Mucosa of stomach (tissue), 1 donor: ENCODE data around the gene C4orf36.
"Not testable (repeated sequence)": the region's sequence is repeated elsewhere in the genome, so short reads cannot be mapped to it uniquely, and the experiment has no call there.

Source experiments
- H3K27me3 ChIP-seq: one replicate; pipeline ENCODE4 v1.7.0; 2013; ENCODE audit warnings: mild to moderate bottlenecking, low read length; ENCODE audit not compliant: control insufficient read depth, insufficient read depth
- H3K36me3 ChIP-seq: one replicate; pipeline ENCODE4 v1.7.0; 2013; ENCODE audit warnings: low read length; ENCODE audit not compliant: control insufficient read depth, insufficient read depth
- H3K4me1 ChIP-seq: one replicate; pipeline ENCODE4 v1.7.0; 2013; ENCODE audit warnings: mild to moderate bottlenecking, low read length; ENCODE audit not compliant: control insufficient read depth, insufficient read depth
- H3K4me3 ChIP-seq: one replicate; pipeline ENCODE4 v1.7.0; 2013; ENCODE audit warnings: low read length
- H3K9ac ChIP-seq: one replicate; pipeline ENCODE4 v1.7.0; 2013; ENCODE audit warnings: mild to moderate bottlenecking, low read length, moderate library complexity
- H3K9me3 ChIP-seq: one replicate; pipeline ENCODE4 v1.7.0; 2013; ENCODE audit warnings: mild to moderate bottlenecking, low read length, moderate library complexity; ENCODE audit not compliant: control insufficient read depth
- donor health status: Pancreatic carcinoma.

C4orf36 gene

GRCh38 chr4:86876894-86877685, 15.1 kb downstream of the C4orf36 start:
- Histone ChIP-seq H3K4me1 (no peaks in the 10 kb centered on the region), H3K9ac (no peak overlapping the region), H3K4me3 (no peak overlapping the region), H3K36me3 (no peaks in the 10 kb centered on the region), H3K9me3 (no peaks in the 10 kb centered on the region), H3K27me3 (no peaks in the 10 kb centered on the region)

DNA sequence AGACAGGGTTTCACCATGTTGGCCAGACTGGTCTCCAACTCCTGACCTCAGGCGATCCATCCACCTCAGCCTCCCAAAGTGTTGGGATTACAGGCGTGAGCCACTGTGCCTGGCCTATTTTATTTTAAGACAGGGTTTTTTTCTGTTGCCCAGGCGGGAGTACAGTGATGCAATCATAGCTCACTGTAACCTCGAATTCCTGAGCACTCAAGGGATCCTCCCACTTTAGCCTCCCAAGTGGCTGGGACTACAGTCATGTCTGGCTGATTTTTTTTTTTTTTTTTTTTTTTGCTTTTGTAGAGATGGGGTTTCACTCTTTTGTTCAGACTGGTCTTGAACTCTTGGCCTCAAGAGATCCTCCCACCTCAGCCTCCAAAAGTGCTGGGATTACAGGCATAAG, 16.8 kb downstream of the C4orf36 start:
- not testable (repeated sequence) for H3K36me3 ChIP-seq, H3K9ac ChIP-seq, H3K27me3 ChIP-seq, H3K9me3 ChIP-seq, H3K4me3 ChIP-seq, H3K4me1 ChIP-seq

DNA sequence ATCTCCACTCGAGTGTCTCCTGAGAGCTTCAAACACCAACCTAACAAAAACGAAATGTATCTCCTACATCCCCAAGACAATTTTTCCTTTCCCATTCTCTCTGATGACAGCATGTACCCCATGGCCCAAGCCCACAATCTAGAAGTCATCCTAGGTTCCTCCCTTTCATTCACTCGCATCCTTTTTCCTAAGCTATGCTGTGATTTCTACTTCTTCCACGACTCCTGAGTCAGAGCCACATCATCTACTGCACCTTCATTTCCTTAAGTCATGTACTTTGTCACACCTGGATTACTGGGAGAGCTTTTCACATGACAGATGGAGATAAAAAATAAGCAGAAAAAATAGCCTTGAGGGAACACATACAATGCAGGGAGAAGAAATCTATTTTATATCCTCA, 20.1 kb downstream of the C4orf36 start:
- no peaks in the 10 kb centered on the region for H3K36me3 ChIP-seq
- no peak overlapping the region for H3K9ac ChIP-seq
- H3K4me3 ChIP-seq: no peak overlapping the region
- H3K4me1 ChIP-seq: no peaks in the 10 kb centered on the region
- no peaks in the 10 kb centered on the region for H3K9me3 ChIP-seq
- H3K27me3 ChIP-seq: no peaks in the 10 kb centered on the region

DNA sequence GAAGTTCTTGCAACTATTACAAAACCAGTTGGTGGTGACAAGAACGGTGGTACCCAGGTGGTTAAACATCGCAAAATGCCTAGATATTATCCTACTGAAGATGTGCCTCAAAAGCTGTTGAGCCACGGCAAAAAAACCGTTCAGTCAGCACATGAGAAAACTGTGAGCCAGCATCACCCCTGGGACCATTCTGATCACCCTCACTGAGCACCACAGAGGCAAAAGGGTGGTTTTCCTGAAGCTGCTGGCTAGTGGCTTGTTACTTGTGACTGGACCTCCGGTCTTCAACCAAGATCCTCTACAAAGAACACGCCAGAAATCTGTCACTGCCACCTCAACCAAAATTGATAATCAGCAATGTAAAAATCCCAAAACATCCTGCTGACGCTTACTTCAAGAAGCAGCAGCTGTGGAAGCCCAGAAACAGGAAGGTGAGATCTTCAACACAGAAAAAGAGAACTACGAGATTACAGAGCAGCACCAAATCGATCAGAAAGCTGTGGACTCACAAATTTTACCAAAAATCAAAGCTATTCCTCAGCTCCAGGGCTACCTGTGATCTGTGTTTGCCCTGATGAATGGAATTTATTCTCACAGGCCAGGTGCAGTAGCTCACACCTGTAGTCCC, 21.7 kb downstream of the C4orf36 start:
- H3K9ac ChIP-seq: no peak overlapping the region
- no peaks in the 10 kb centered on the region for H3K27me3 ChIP-seq
- H3K36me3 ChIP-seq: no peaks in the 10 kb centered on the region
- H3K4me1 ChIP-seq: no peaks in the 10 kb centered on the region
- no peaks in the 10 kb centered on the region for H3K9me3 ChIP-seq
- H3K4me3 ChIP-seq: no peak overlapping the region

GRCh38 chr4:86857341-86858052, 34.7 kb downstream of the C4orf36 start:
- H3K27me3 ChIP-seq: no peaks in the 10 kb centered on the region
- H3K4me1 ChIP-seq: peaks cover 7% of the 10 kb centered on the region
- no peak overlapping the region for H3K4me3 ChIP-seq
- H3K36me3 ChIP-seq: no peaks in the 10 kb centered on the region
- H3K9ac ChIP-seq: no peak overlapping the region
- no peaks in the 10 kb centered on the region for H3K9me3 ChIP-seq

DNA sequence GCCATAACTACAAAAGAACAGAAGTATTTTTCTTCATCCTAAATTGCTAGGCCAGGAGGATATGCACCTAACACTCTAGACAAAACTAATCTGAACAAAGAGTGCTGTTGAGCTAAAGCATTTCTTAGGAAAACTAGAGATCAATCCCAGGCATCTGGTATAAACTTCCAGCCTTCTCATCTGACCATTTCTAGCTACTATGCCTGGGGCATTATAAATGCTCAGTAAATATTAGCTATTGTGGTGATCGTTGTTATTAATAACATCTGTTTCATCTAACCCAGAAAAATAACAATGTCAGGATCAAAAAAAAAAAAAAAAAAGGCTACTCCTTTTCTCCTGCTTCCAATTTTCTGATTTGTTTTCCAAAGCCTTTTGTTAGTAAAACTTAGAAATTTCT, 35.3 kb downstream of the C4orf36 start:
- no peak overlapping the region for H3K4me3 ChIP-seq
- H3K36me3 ChIP-seq: no peaks in the 10 kb centered on the region
- H3K4me1 ChIP-seq: peaks cover 7% of the 10 kb centered on the region
- H3K9ac ChIP-seq: no peak overlapping the region
- H3K9me3 ChIP-seq: no peaks in the 10 kb centered on the region
- H3K27me3 ChIP-seq: no peaks in the 10 kb centered on the region

DNA sequence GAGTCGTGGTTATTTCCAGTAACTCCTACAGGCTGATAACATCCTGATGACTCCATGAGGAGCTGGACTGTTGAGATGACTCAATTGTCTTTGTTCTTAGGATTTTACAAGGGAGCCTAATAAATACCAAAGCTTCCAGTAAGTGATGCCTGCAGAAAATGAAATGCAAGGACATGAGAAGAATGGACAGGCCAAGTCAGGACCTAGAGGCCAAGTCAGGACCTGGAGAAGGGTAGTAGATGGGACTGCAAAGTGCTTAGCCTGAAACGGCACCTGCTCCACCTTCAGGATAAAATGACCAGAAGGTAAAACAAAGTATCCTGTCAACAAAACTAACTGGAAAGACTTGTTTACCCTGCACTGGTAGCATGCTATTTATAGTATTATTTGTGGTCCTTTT, 36.6 kb downstream of the C4orf36 start:
- H3K9ac ChIP-seq: no peak overlapping the region
- no peaks in the 10 kb centered on the region for H3K36me3 ChIP-seq
- no peaks in the 10 kb centered on the region for H3K27me3 ChIP-seq
- peaks cover 7% of the 10 kb centered on the region for H3K4me1 ChIP-seq
- H3K9me3 ChIP-seq: no peaks in the 10 kb centered on the region
- H3K4me3 ChIP-seq: no peak overlapping the region

DNA sequence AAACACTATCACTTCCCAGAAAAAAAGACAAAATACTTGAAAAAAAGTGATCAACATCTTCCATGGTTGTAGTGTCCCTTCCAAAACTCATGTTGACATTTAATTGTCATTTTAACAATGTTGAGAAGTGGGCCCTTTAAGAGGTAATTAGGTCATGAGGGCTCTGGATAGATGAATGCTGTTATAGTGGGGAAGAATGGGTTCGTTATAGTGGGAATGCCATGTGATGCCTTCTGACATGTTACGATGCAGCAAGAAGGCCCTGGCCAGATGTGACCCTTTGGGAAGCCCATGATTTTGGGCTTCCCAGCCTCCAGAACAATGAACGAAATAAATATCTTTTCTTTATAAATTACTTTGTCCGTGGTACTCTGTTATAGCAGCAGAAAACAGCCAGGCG, 39.0 kb downstream of the C4orf36 start:
- Histone ChIP-seq H3K9me3 (no peaks in the 10 kb centered on the region), H3K4me1 (no peaks in the 10 kb centered on the region), H3K4me3 (no peak overlapping the region), H3K36me3 (no peaks in the 10 kb centered on the region), H3K9ac (no peak overlapping the region), H3K27me3 (peaks cover 4% of the 10 kb centered on the region)

DNA sequence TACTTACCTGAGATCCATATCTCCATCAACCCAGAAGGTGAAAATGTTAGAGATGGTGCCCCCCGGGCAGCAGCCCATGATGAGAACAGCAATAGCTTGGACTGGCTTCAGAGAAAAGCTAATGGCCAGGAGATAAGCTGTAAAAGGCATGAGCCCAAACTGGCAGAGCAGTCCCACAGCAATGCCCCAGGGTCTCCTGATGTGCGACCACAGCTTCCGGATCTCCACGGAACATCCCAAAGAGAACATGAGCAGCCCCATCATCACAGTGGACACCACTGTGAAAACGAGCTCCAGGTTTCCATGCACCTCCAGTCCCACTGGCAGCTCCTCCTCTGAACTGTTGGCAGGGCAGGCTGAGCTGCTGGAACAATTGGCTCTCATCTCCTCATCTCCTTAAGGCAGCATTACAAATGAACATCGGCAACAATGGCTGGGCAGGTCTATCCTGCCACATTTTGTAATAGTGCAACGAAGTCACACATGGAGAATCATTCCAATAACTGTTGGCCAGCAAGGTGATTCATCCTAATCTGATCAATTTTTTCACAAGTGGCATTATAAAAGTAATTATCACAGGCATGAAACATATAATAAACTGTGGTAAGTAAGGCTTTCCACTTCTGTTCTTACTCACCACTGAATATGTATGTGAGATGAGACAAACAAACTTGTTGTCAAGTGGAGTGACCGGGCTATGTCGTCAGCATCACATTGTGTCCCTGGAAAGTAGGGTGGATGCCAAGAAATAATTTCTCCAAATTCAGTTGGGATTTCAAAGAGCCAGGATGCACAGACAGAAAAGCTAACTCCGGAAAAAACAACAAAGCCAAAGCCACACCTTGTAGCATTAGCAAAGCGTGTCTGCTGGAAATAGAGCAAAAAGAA, 43.2 kb downstream of the C4orf36 start, which contains the start of gene SLC10A6:
Gene SLC10A6, minus strand, starts transcription at position 653 of the 888 bp plus-strand sequence. Its CDS starts 269 bp downstream, at position 384.
- H3K4me3 ChIP-seq: no peak within 1 kb of the TSS
- H3K4me1 ChIP-seq: peaks cover 6% of the 10 kb centered on the region
- no peak within 1 kb of the TSS for H3K9ac ChIP-seq
- H3K27me3 ChIP-seq: peaks cover 4% of the 10 kb centered on the region
- H3K36me3 ChIP-seq: no peaks in the 10 kb centered on the region
- no peaks in the 10 kb centered on the region for H3K9me3 ChIP-seq

DNA sequence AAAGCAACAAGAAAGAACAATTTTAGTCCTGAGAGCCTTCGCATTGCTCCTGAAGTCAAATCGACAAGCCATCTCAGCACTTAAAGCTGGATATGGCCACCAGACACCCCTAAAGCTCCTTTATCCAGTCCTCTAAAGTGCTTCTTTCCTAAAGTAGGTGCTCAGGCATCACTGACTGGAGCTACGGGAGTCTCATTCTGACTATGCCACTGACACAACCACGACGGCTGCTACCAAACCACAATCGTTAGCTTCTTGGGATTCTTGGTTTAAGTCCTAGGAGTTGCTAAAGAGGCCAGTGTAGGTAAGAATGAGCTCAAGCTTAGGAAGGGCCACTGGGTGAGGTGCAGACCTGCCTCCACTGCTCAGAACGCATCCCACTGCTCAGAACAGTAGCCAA, 44.1 kb downstream of the C4orf36 start:
- Histone ChIP-seq H3K4me3 (no peak overlapping the region), H3K4me1 (peaks cover 6% of the 10 kb centered on the region), H3K9me3 (no peaks in the 10 kb centered on the region), H3K27me3 (peaks cover 4% of the 10 kb centered on the region), H3K36me3 (no peaks in the 10 kb centered on the region), H3K9ac (no peak overlapping the region)

- Histone ChIP-seq H3K4me3 (no peak overlapping the region), H3K4me1 (peaks cover 6% of the 10 kb centered on the region)
These were observed 44.7 kb downstream of the C4orf36 start for GRCh38 chr4:86847571-86847970.

More at GRCh38 chr4:86847571-86847970, 44.7 kb downstream of the C4orf36 start:
- no peaks in the 10 kb centered on the region for H3K36me3 ChIP-seq
- no peak overlapping the region for H3K9ac ChIP-seq
- peaks cover 4% of the 10 kb centered on the region for H3K27me3 ChIP-seq
- H3K9me3 ChIP-seq: no peaks in the 10 kb centered on the region
